HG03354 (cell line): ENCODE measurements around the gene TKTL1.

Source experiments
- ATAC-seq: cut with Tn5 transposase; IDR thresholded peaks from one replicate; pipeline ENCODE4 v1.9.1; 2021; ENCODE audit warnings: mild to moderate bottlenecking; ENCODE audit not compliant: unreplicated experiment, poor library complexity, severe bottlenecking

TKTL1 gene

GRCh38 chrX:154372612-154373022 is 77.0 kb downstream of the TKTL1 start:
- ATAC-seq = peak; percentile 37

- no peak for ATAC-seq
Measured at GRCh38 chrX:154373340-154374306, 78.0 kb downstream of the TKTL1 start.

DNA sequence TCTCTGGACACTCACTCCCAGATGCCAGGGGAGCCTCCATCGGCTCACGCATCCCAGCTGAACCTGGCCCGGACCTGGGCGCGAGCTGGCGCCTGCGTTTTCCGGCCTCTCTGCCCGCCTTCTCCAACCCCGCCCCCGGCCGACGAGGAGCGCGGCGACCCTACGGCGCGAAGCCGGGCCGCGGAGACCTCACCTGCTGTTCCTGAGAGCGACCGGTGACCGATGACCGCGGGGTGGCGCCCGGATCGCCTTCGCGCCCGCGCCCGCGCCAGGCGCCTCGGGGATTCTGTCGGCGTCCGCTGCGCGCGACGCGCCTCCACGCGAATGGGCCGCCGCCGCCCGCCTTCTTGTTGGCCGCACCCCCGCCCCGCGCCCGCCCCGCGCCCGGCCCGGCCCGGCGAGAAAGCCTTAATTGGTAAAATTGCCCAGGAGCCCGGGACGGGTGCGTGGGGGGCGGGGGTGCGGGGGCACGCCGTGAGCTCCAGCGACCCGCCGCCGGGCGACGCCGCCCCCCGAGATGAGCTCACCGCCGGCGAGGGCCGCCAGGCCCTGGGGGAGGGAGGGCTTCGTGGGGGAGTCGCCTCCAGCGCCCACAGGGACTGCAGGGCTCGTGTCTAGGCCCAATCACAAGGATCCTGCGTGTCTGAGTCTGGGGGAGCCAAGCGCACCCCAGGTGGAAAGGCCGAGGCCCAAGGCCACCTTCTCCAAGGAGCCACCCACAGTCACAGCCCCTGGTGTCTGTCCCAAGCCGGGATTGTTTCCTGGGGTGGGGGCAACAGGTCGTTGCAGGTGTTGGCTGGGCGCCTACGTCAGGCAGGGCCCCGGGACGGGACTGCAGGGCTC is 78.9 kb downstream of the TKTL1 start, which contains the start of gene FLNA:
TSS of gene FLNA (minus strand) at position 322 of the 843 bp plus-strand sequence. CDS start 3,389 bp downstream, outside the sequence.
- no peak for ATAC-seq

- ATAC-seq = no peak
Measured at GRCh38 chrX:154375156-154375504, 79.5 kb downstream of the TKTL1 start.

GRCh38 chrX:154376774-154377173 is 81.2 kb downstream of the TKTL1 start:
- ATAC-seq = no peak

DNA sequence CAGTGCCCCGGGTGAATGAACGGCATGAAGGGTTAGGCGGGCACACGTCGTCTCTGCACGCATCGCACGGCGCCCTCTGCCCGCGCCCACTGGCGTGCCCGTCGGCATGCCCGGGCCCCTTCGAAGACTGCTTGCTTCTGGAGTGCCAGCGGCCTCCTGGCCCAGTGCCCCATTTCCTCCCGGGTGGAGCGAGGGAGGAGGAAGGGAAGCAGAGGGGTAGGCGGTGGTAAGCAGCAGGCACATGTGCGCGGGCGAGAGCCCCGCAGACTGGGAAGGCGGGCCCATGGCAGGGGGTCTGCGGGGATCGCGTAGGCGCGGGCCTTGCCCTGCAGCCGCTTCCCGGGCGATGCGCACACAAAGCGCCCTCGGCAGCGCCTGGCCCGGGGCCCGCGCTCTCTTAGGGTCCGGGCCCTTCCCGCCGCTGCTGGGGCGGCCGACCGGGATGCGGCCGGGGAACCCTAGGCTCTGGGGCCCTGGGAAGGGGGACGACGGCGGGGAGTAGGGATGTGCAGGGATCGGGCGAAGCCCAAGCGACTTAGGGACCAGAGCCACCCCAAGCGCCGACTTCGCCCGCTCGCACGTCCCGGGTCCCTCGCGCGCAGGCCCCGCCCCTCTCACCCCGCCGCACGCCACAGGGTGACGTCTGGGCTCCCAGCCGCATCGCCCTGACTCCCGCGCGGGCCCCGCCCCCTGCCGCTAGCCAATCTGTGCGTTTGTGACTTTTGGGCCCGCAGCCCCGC is 82.6 kb downstream of the TKTL1 start:
- ATAC-seq = peak; percentile 11

GRCh38 chrX:154378799-154379568 is 83.4 kb downstream of the TKTL1 start, which contains the start of gene EMD:
Gene EMD (plus strand): TSS chrX:154379295. CDS start chrX:154379485, 190 bp downstream.
- ATAC-seq = peak; percentile 83

- no peak for ATAC-seq
Measured at GRCh38 chrX:154379569-154379951, 84.0 kb downstream of the TKTL1 start.
